ENCODE data around the gene ADGRG4.

DNA sequence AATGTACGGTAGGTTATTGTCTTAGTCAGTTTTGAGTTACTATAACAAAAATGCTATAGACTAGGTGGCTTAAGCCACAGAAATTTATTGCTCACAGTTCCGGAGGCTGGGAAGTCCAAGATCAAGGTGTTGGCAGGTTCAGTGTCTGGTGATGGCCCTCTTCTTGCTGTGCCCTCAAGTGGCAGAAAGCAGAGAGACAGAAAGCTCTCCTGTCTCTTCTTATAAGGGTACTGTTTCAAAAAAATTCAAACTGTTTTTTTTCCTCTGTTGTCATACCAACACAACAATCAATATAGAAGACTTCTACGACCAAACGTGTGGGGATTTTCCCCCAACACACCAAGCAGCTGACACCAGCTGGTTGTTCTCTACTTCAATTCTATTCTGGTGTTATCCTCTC lies 53.4 kb downstream of the ADGRG4 start:
- TF ChIP-seq EZH2 (IDR thresholded peaks at IDR 0.05) (no peak), POLR2AphosphoS5 (IDR thresholded peaks at IDR 0.05; ENCODE audit: borderline replicate concordance, low read depth, low read length) (no peak), FOXP2 (optimal IDR thresholded peaks at IDR 0.05; ENCODE audit: control extremely low read depth, extremely low read length, insufficient read depth) (no peak)
